Osteoblast (primary cell): ENCODE measurements around the gene CCL21. TPM values are rescaled to one million over a fixed set of nuclear protein-coding genes. Genes with fewer than 3 reads are reported as not detected.
"Not testable (repeated sequence)": the region's sequence is repeated elsewhere in the genome, so short reads cannot be mapped to it uniquely, and the experiment has no call there.

ENCODE experiments used
- DNase-seq: peaks from one replicate; pipeline ENCODE4 v3.0.0; 2011; ENCODE audit warnings: low spot score, mixed read lengths; ENCODE audit not compliant: insufficient read length; ENCODE audit errors: missing footprints
- H2AFZ ChIP-seq: 2 replicates; pipeline ENCODE4 v1.6.0; 2011; ENCODE audit warnings: mild to moderate bottlenecking, low read length
- H3K27ac ChIP-seq: 2 replicates; pipeline ENCODE4 v1.5.1; 2011; ENCODE audit warnings: mild to moderate bottlenecking, low read depth, low read length, moderate library complexity
- H3K27me3 ChIP-seq: 2 replicates; pipeline ENCODE4 v1.6.0; 2012; ENCODE audit warnings: mild to moderate bottlenecking, control low read depth, inconsistent platforms, low read length, moderate library complexity; ENCODE audit not compliant: insufficient read depth
- H3K36me3 ChIP-seq: 2 replicates; pipeline ENCODE4 v1.5.1; 2011; ENCODE audit warnings: mild to moderate bottlenecking, low read length, control low read depth, moderate library complexity; ENCODE audit not compliant: insufficient read depth
- H3K4me1 ChIP-seq: 2 replicates; pipeline ENCODE4 v1.5.1; 2011; ENCODE audit warnings: mild to moderate bottlenecking, low read length, control low read depth, moderate library complexity; ENCODE audit not compliant: insufficient read depth
- H3K4me2 ChIP-seq: 2 replicates; pipeline ENCODE4 v1.6.0; 2011; ENCODE audit warnings: mild to moderate bottlenecking, low read length; ENCODE audit not compliant: insufficient read depth
- H3K4me3 ChIP-seq: fragments of 200-600 bp; sonication (generic); 3 replicates; pipeline ENCODE4 v1.5.1; 2012; ENCODE audit warnings: mild to moderate bottlenecking, low read length, inconsistent platforms; ENCODE audit not compliant: insufficient read depth
- H3K79me2 ChIP-seq: 2 replicates; pipeline ENCODE4 v1.6.0; 2012; ENCODE audit warnings: mild to moderate bottlenecking, low read length, control low read depth, inconsistent platforms; ENCODE audit not compliant: insufficient read depth
- H3K9me3 ChIP-seq: 2 replicates; pipeline ENCODE4 v1.5.1; 2011; ENCODE audit warnings: low read depth, low read length, control low read depth
- H4K20me1 ChIP-seq: 2 replicates; pipeline ENCODE4 v1.6.0; 2012; ENCODE audit warnings: mild to moderate bottlenecking, low read length, control low read depth; ENCODE audit not compliant: insufficient read depth
- CTCF ChIP-seq: IDR thresholded peaks from 2 replicates; pipeline ENCODE4 v1.5.1; 2011; ENCODE audit warnings: mild to moderate bottlenecking, low read depth, low read length, moderate library complexity; ENCODE audit errors: extremely low read depth
- total RNA-seq: library from RNA; depleted of rRNA; stranded (reverse); fragments of >200 nt; gene quantifications from 2 replicates; pipeline ENCODE4 v1.2.3, GENCODE V29; 2012

Gene CCL21
- total RNA-seq, 1 donor, result not detected

GRCh38 chr9:34744295-34745221, 34.6 kb upstream of the CCL21 start:
- no peak for TF ChIP-seq CTCF
- Histone ChIP-seq H3K27ac (no peak overlapping the region), H3K4me1 (peaks cover 4% of the 10 kb centered on the region), H2AFZ (no peak overlapping the region), H3K9me3 (no peaks in the 10 kb centered on the region), H3K36me3 (no peaks in the 10 kb centered on the region), H4K20me1 (no peaks in the 10 kb centered on the region), H3K4me3 (no peak overlapping the region), H3K27me3 (peaks cover 5% of the 10 kb centered on the region), H3K4me2 (no peak overlapping the region), H3K79me2 (no peaks in the 10 kb centered on the region)
- DNase-seq, result peak; percentile 90

GRCh38 chr9:34742710-34743109, 32.8 kb upstream of the CCL21 start:
- H3K27ac ChIP-seq, result no peak overlapping the region
- no peak for DNase-seq
- no peak for TF ChIP-seq CTCF
- H3K36me3 ChIP-seq, result no peaks in the 10 kb centered on the region
- no peaks in the 10 kb centered on the region for H4K20me1 ChIP-seq
- peaks cover 4% of the 10 kb centered on the region for H3K27me3 ChIP-seq
- peaks cover 4% of the 10 kb centered on the region for H3K4me1 ChIP-seq
- no peaks in the 10 kb centered on the region for H3K79me2 ChIP-seq
- H2AFZ ChIP-seq, result no peak overlapping the region
- no peaks in the 10 kb centered on the region for H3K9me3 ChIP-seq
- no peak overlapping the region for H3K4me3 ChIP-seq
- no peak overlapping the region for H3K4me2 ChIP-seq

- H3K9me3 ChIP-seq, result no peaks in the 10 kb centered on the region
- no peaks in the 10 kb centered on the region for H3K79me2 ChIP-seq
- DNase-seq, result no peak
- H3K36me3 ChIP-seq, result no peaks in the 10 kb centered on the region
- H4K20me1 ChIP-seq, result no peaks in the 10 kb centered on the region
- no peaks in the 10 kb centered on the region for H3K27me3 ChIP-seq
- H3K4me3 ChIP-seq, result no peak overlapping the region
- no peak overlapping the region for H3K4me2 ChIP-seq
- no peak overlapping the region for H3K27ac ChIP-seq
- no peak overlapping the region for H2AFZ ChIP-seq
- no peak for TF ChIP-seq CTCF
- peaks cover 4% of the 10 kb centered on the region for H3K4me1 ChIP-seq
These were observed 31.7 kb upstream of the CCL21 start for GRCh38 chr9:34741628-34742027.

GRCh38 chr9:34740176-34740575, 30.2 kb upstream of the CCL21 start:
- H3K4me2 ChIP-seq, H2AFZ ChIP-seq, H3K27me3 ChIP-seq, DNase-seq, H3K4me1 ChIP-seq, H3K27ac ChIP-seq, H3K9me3 ChIP-seq, H4K20me1 ChIP-seq, H3K36me3 ChIP-seq, H3K79me2 ChIP-seq, H3K4me3 ChIP-seq: not testable (repeated sequence)
